Type B pancreatic cell (in vitro differentiated cells): ENCODE measurements around the gene MYL6. TPM values are rescaled to one million over a fixed set of nuclear protein-coding genes. Genes with fewer than 3 reads are reported as not detected.
"Not testable (repeated sequence)": the region's sequence is repeated elsewhere in the genome, so short reads cannot be mapped to it uniquely, and the experiment has no call there.

Experiments
- DNase-seq: peaks from one replicate; pipeline ENCODE4 v3.0.0; 2021; ENCODE audit warnings: mixed read lengths; ENCODE audit not compliant: unreplicated experiment; ENCODE audit errors: extremely low spot score
- H3K27ac Mint-ChIP-seq: 2 replicates; pipeline ENCODE4 v1.8.0; 2021; ENCODE audit warnings: mild to moderate bottlenecking, mixed read lengths
- H3K27me3 Mint-ChIP-seq: 2 replicates; pipeline ENCODE4 v1.8.0; 2021; ENCODE audit warnings: mixed read lengths
- H3K36me3 Mint-ChIP-seq: 2 replicates; pipeline ENCODE4 v1.8.0; 2021; ENCODE audit warnings: mixed read lengths
- H3K4me1 Mint-ChIP-seq: one replicate; pipeline ENCODE4 v1.8.0; 2021; ENCODE audit warnings: mixed read lengths; ENCODE audit not compliant: unreplicated experiment
- H3K4me3 Mint-ChIP-seq: 2 replicates; pipeline ENCODE4 v1.8.0; 2021; ENCODE audit warnings: mild to moderate bottlenecking, mixed read lengths
- H3K9me3 Mint-ChIP-seq: 2 replicates; pipeline ENCODE4 v1.8.0; 2021; ENCODE audit warnings: mixed read lengths
- long read RNA-seq: library from polyadenylated mRNA; unstranded; transcript quantifications from one replicate; pipeline ENCODE4 v2.0.0, GENCODE V29; 2020
- total RNA-seq: library from RNA; stranded (reverse); gene quantifications from 2 replicates; pipeline ENCODE4 v1.2.1, GENCODE V29; 2021; ENCODE audit warnings: low replicate concordance
- TF ChIP-seq, protein P1 (sequence below): fragments of 200-600 bp; sonication (generic); conservative IDR thresholded peaks from 2 replicates; pipeline ENCODE4 v1.5.0; 2021; ENCODE audit warnings: antibody characterized with exemption, mild to moderate bottlenecking

The MYL6 gene
- total RNA-seq = 1,223 and 1,943 TPM in 2 replicates
- long read RNA-seq, transcript MYL6-218 (7 exons, 901 nt) = minor isoform, 158 of 998 reads
- long read RNA-seq, transcript MYL6-207 (6 exons, 655 nt) = major isoform, 720 of 998 reads
- long read RNA-seq, partial matches to known transcripts = 49 of 998 reads
- long read RNA-seq, other reads (novel, unspliced or antisense) = 58 of 998 reads

GRCh38 chr12:56158029-56158925 lies at the start of gene MYL6:
Gene MYL6, plus strand, starts transcription at chr12:56158359. Its CDS starts 43 bp downstream, at chr12:56158402.
- Mint-ChIP-seq H3K36me3 (peaks cover 42% of the 10 kb centered on the region), H3K9me3 (no peaks in the 10 kb centered on the region), H3K4me3 (peak within 1 kb of the TSS; percentile 100), H3K4me1 (peaks cover 49% of the 10 kb centered on the region), H3K27me3 (peaks cover 3% of the 10 kb centered on the region), H3K27ac (peak within 1 kb of the TSS; percentile 100)
- DNase-seq = peak; percentile 92
- TF ChIP-seq, protein P1, sequence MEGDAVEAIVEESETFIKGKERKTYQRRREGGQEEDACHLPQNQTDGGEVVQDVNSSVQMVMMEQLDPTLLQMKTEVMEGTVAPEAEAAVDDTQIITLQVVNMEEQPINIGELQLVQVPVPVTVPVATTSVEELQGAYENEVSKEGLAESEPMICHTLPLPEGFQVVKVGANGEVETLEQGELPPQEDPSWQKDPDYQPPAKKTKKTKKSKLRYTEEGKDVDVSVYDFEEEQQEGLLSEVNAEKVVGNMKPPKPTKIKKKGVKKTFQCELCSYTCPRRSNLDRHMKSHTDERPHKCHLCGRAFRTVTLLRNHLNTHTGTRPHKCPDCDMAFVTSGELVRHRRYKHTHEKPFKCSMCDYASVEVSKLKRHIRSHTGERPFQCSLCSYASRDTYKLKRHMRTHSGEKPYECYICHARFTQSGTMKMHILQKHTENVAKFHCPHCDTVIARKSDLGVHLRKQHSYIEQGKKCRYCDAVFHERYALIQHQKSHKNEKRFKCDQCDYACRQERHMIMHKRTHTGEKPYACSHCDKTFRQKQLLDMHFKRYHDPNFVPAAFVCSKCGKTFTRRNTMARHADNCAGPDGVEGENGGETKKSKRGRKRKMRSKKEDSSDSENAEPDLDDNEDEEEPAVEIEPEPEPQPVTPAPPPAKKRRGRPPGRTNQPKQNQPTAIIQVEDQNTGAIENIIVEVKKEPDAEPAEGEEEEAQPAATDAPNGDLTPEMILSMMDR = no peak

GRCh38 chr12:56110571-56110970 lies 47.6 kb upstream of the MYL6 start:
- no peak for DNase-seq
- Mint-ChIP-seq H3K27ac (no peak overlapping the region), H3K9me3 (no peaks in the 10 kb centered on the region), H3K27me3 (no peaks in the 10 kb centered on the region), H3K4me3 (no peak overlapping the region), H3K36me3 (peaks cover 32% of the 10 kb centered on the region), H3K4me1 (peaks cover 15% of the 10 kb centered on the region)
- TF ChIP-seq, protein P1 = no peak

- Mint-ChIP-seq H3K27me3 (peaks cover 4% of the 10 kb centered on the region), H3K9me3 (no peaks in the 10 kb centered on the region), H3K4me3 (peak overlapping the region; percentile 65), H3K27ac (peak overlapping the region; percentile 63), H3K36me3 (peaks cover 43% of the 10 kb centered on the region), H3K4me1 (peaks cover 8% of the 10 kb centered on the region)
- TF ChIP-seq, protein P1 = no peak
- DNase-seq = no peak
Observed at GRCh38 chr12:56114084-56114483, 44.1 kb upstream of the MYL6 start.

- H3K4me3 Mint-ChIP-seq = peak overlapping the region; percentile 99
Observed at GRCh38 chr12:56115329-56115728, 42.8 kb upstream of the MYL6 start.

GRCh38 chr12:56116267-56117081 lies 41.7 kb upstream of the MYL6 start, which contains the start of gene RPL41:
Gene RPL41, plus strand, starts transcription at chr12:56116633.
- DNase-seq = peak; percentile 93
- H3K4me3 Mint-ChIP-seq = peak within 1 kb of the TSS; percentile 99
- peak within 1 kb of the TSS; percentile 98 for H3K27ac Mint-ChIP-seq
- H3K27me3 Mint-ChIP-seq = peaks cover 4% of the 10 kb centered on the region
- H3K9me3 Mint-ChIP-seq = no peaks in the 10 kb centered on the region
- H3K36me3 Mint-ChIP-seq = peaks cover 31% of the 10 kb centered on the region
- peaks cover 15% of the 10 kb centered on the region for H3K4me1 Mint-ChIP-seq
- TF ChIP-seq, protein P1 = peak; percentile 6

More at GRCh38 chr12:56115329-56115728, 42.8 kb upstream of the MYL6 start:
- Mint-ChIP-seq H3K36me3 (peaks cover 41% of the 10 kb centered on the region), H3K4me1 (peaks cover 15% of the 10 kb centered on the region), H3K9me3 (no peaks in the 10 kb centered on the region), H3K27me3 (peaks cover 4% of the 10 kb centered on the region), H3K27ac (peak overlapping the region; percentile 98)
- TF ChIP-seq, protein P1 = no peak
- DNase-seq = no peak

DNA sequence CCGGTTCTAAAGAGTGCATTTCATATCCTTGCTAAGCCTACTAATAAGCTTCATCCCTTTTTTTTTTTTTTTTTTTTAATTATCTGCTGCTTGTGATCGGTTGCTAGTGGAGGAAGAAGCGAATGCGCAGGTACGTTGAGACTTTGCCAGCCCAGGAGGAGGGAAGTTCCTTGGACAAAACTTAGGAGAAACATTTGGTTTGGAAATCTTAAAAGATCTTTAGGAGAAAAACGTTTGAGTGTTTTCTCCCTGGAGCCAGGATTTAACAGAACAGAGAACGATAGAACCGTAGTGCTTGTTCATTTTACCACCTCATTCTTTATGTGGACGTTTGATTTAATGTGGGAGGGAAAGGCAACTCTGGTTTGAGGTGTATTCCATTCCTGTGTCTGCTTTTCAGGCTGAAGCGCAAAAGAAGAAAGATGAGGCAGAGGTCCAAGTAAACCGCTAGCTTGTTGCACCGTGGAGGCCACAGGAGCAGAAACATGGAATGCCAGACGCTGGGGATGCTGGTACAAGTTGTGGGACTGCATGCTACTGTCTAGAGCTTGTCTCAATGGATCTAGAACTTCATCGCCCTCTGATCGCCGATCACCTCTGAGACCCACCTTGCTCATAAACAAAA lies 41.0 kb upstream of the MYL6 start:
- not testable (repeated sequence) for DNase-seq, H3K9me3 Mint-ChIP-seq, H3K27me3 Mint-ChIP-seq
- peak overlapping the region; percentile 98 for H3K27ac Mint-ChIP-seq
- peaks cover 15% of the 10 kb centered on the region for H3K4me1 Mint-ChIP-seq
- peaks cover 29% of the 10 kb centered on the region for H3K36me3 Mint-ChIP-seq
- peak overlapping the region; percentile 99 for H3K4me3 Mint-ChIP-seq
